Measurements from ENCODE around the gene RAP1GAP. TPM values are rescaled to one million over a fixed set of nuclear protein-coding genes. Genes with fewer than 3 reads are reported as not detected.

RAP1GAP gene
- total RNA-seq, 1 experiment from 2014 or later: not detected

GRCh38 chr1:21605012-21605715 lies 64.0 kb downstream of the RAP1GAP start:
- H3K36me3 ChIP-seq (ENCODE audit: insufficient read depth, low read length): no peaks in the 10 kb centered on the region
- H3K27ac ChIP-seq (ENCODE audit: low read length): no peak overlapping the region
- H3K4me3 ChIP-seq (ENCODE audit: low read length): no peak overlapping the region
- no peaks in the 10 kb centered on the region for H3K9me2 ChIP-seq (replicated peaks; ENCODE audit: insufficient read depth, low read length)
- DNase-seq: no peak
- peaks cover 6% of the 10 kb centered on the region for H3K4me1 ChIP-seq (ENCODE audit: low read length)
- no peaks in the 10 kb centered on the region for H3K79me2 ChIP-seq (ENCODE audit: low read length)
- H2AFZ ChIP-seq (ENCODE audit: low read length): no peak overlapping the region
- no peak overlapping the region for H3K4me2 ChIP-seq (ENCODE audit: low read depth, low read length, poor library complexity, severe bottlenecking)
- no peaks in the 10 kb centered on the region for H3K9me3 ChIP-seq (ENCODE audit: low read length)
- H3K9ac ChIP-seq (ENCODE audit: low read length): no peak overlapping the region
- H4K20me1 ChIP-seq (ENCODE audit: insufficient read depth, low read depth, low read length): no peaks in the 10 kb centered on the region
- no peaks in the 10 kb centered on the region for H3K27me3 ChIP-seq (ENCODE audit: low read length)

DNA sequence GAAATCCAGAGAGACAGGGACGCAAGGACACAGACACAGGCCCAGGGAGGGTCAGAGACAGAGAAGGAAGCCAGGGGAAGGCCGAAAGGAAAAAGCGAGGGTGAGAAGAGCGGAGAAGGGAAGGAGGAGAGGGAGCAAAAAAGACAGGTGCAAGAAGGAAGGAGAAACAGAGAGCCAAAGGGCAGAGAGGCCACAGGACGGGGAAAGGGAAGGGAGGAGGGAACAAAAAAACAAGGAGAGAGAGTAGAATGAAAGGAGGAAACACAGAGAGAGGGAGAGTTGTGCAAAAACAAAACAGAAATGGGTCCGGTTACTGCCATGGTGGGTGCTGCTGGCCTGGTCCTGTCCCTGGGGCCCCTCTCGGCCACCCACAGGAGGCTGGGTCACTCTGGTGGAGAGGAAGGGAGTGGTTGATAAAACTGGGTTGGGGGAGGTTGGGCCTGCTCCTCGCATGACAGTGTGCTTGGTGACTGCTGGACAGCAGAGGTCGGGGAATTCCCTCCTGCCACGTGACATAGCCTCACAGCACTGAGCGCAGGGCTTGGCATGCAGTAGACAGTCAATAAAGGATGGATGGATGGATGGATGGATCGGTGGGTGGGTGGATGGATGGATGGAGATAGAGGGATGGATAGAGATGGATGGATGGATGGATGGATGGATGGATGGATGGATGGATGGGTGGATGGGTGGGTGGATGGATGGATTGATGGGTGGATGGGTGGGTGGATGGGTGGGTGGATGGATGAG lies 64.8 kb downstream of the RAP1GAP start:
- Histone ChIP-seq H3K27me3 (ENCODE audit: low read length) (no peaks in the 10 kb centered on the region), H4K20me1 (ENCODE audit: insufficient read depth, low read depth, low read length) (no peaks in the 10 kb centered on the region), H3K4me2 (ENCODE audit: low read depth, low read length, poor library complexity, severe bottlenecking) (no peak overlapping the region), H3K9me3 (ENCODE audit: low read length) (no peaks in the 10 kb centered on the region), H3K9me2 (replicated peaks; ENCODE audit: insufficient read depth, low read length) (no peaks in the 10 kb centered on the region), H3K9ac (ENCODE audit: low read length) (no peak overlapping the region), H3K79me2 (ENCODE audit: low read length) (no peaks in the 10 kb centered on the region), H3K4me3 (ENCODE audit: low read length) (no peak overlapping the region), H3K36me3 (ENCODE audit: insufficient read depth, low read length) (no peaks in the 10 kb centered on the region), H3K4me1 (ENCODE audit: low read length) (peaks cover 6% of the 10 kb centered on the region), H3K27ac (ENCODE audit: low read length) (no peak overlapping the region), H2AFZ (ENCODE audit: low read length) (no peak overlapping the region)
- no peak for DNase-seq

DNA sequence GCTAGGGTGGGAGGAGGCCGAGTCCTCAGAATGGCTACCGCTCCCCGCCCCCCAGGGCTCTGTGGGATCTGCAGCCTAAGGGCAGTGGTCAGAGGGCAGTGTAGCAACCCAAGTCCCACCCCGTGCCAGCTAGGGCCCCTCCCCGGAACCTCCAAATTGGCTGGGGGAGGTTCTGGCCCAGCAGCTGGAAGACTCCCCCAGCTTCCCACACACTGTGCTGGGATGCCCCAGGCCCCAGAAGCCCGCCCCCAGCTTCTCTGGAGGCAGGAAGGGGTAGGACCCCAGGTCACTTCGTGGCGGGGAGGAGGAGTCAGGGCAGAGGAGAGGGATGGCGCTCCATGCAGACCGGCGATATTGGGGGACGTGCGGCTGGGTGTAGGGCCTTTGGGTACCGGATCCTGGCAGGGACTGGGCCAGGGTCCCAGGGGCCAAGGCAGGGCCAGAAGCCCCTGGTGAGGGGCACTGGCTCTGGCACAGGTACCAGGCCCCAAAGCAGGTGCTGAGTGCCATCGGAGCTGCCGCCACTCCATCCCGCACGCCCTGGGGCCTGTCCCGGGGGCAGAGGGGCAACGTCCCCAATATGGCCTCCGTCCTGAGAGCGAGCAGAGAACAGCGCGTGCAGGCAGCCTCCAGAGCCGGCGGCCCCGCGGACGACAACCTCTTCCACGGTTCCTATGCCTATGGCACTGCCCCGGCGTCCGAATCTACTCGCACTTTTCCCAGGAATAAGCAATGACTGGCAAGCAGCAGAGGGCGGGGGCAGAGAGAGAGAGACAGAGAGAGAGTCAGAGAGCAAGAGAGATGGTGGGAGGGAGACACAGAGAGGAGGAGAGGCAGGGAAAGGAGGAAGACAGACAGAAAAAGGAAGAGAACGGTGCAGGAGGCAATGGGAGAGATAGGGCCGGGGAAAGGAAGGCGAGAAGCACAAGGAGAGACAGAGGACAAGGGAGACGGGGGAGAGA lies 65.7 kb downstream of the RAP1GAP start:
- no peak for DNase-seq
- H3K9me3 ChIP-seq (ENCODE audit: low read length): no peaks in the 10 kb centered on the region
- H3K9me2 ChIP-seq (replicated peaks; ENCODE audit: insufficient read depth, low read length): no peaks in the 10 kb centered on the region

DNA sequence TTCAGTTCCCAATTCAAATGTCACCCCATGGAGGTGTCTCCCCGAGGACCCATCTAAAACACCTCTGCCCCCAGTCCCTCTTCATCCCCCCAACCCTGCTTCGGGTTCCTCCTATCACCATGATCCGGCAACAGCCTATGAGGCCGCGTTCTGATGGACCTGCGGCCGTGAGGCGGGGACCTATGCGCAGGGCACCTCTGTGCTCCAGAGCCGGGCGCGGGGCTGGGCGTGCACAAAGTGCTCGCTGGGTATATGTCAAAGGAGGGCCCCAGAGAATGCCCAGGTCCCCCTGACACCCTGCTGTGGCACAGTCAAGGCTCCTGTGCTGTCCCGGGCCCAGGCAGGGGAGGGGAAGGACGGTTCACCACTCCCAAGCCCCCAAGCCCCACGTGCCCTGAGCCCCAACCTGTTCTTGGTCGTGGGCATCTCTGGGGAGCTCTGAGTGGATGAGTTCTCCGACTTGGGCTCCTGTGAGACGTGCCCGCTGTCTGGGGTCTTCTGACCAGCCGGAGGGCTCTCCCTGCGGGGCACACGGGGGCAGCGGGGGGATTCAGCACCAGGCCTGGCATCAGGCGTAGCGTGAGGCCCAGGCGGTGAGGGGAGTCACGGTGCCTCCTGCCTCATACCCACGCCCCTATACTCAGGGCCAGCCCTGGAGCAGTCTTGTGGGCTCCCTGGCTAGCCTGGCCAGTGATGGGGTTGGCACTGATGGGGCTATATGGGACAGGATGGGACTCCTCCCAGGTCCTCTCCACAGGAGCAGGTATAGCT lies 67.7 kb downstream of the RAP1GAP start:
- H2AFZ ChIP-seq (ENCODE audit: low read length): no peak overlapping the region
- no peak overlapping the region for H3K27ac ChIP-seq (ENCODE audit: low read length)
- H3K9ac ChIP-seq (ENCODE audit: low read length): no peak overlapping the region
- H3K4me1 ChIP-seq (ENCODE audit: low read length): no peaks in the 10 kb centered on the region
- H3K4me2 ChIP-seq (ENCODE audit: low read depth, low read length, poor library complexity, severe bottlenecking): no peak overlapping the region
- no peaks in the 10 kb centered on the region for H3K9me2 ChIP-seq (replicated peaks; ENCODE audit: insufficient read depth, low read length)
- no peak for DNase-seq
- no peak overlapping the region for H3K4me3 ChIP-seq (ENCODE audit: low read length)
- no peaks in the 10 kb centered on the region for H4K20me1 ChIP-seq (ENCODE audit: insufficient read depth, low read depth, low read length)
- H3K36me3 ChIP-seq (ENCODE audit: insufficient read depth, low read length): no peaks in the 10 kb centered on the region
- no peaks in the 10 kb centered on the region for H3K79me2 ChIP-seq (ENCODE audit: low read length)
- H3K9me3 ChIP-seq (ENCODE audit: low read length): no peaks in the 10 kb centered on the region
- no peaks in the 10 kb centered on the region for H3K27me3 ChIP-seq (ENCODE audit: low read length)

More for the DNA sequence above, 65.7 kb downstream of the RAP1GAP start:
- Histone ChIP-seq H4K20me1 (ENCODE audit: insufficient read depth, low read depth, low read length) (no peaks in the 10 kb centered on the region), H3K4me3 (ENCODE audit: low read length) (no peak overlapping the region), H3K36me3 (ENCODE audit: insufficient read depth, low read length) (no peaks in the 10 kb centered on the region), H3K4me2 (ENCODE audit: low read depth, low read length, poor library complexity, severe bottlenecking) (no peak overlapping the region), H3K79me2 (ENCODE audit: low read length) (no peaks in the 10 kb centered on the region), H3K4me1 (ENCODE audit: low read length) (peaks cover 6% of the 10 kb centered on the region), H3K27me3 (ENCODE audit: low read length) (no peaks in the 10 kb centered on the region), H3K27ac (ENCODE audit: low read length) (no peak overlapping the region), H3K9ac (ENCODE audit: low read length) (no peak overlapping the region), H2AFZ (ENCODE audit: low read length) (no peak overlapping the region)

DNA sequence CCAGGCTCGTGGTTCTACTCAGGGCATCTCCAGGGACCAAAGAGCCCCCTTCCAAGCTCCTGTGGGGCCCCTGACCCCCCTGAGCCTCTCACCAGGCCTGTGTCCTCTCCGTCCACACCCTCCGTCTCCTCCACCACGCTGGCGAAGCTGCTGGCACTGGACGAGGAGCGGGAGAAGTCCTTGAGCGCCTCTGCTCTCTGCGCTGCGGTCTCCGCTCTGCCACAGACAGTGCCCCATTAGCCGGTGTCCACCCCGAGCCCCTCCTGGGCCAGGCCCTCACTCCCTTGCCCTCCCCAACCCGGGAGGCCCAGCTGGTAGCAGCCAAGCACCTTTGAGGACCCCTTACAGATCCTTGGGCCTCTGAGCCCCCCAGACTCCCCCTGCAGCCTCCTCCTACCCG lies 69.8 kb downstream of the RAP1GAP start:
- Histone ChIP-seq H3K27me3 (ENCODE audit: low read length) (no peaks in the 10 kb centered on the region), H3K4me1 (ENCODE audit: low read length) (no peaks in the 10 kb centered on the region), H3K4me2 (ENCODE audit: low read depth, low read length, poor library complexity, severe bottlenecking) (no peak overlapping the region), H3K4me3 (ENCODE audit: low read length) (no peak overlapping the region), H3K27ac (ENCODE audit: low read length) (no peak overlapping the region), H3K79me2 (ENCODE audit: low read length) (no peaks in the 10 kb centered on the region), H3K9ac (ENCODE audit: low read length) (no peak overlapping the region), H3K36me3 (ENCODE audit: insufficient read depth, low read length) (no peaks in the 10 kb centered on the region), H3K9me3 (ENCODE audit: low read length) (no peaks in the 10 kb centered on the region), H3K9me2 (replicated peaks; ENCODE audit: insufficient read depth, low read length) (no peaks in the 10 kb centered on the region), H4K20me1 (ENCODE audit: insufficient read depth, low read depth, low read length) (no peaks in the 10 kb centered on the region), H2AFZ (ENCODE audit: low read length) (no peak overlapping the region)
- no peak for DNase-seq

DNA sequence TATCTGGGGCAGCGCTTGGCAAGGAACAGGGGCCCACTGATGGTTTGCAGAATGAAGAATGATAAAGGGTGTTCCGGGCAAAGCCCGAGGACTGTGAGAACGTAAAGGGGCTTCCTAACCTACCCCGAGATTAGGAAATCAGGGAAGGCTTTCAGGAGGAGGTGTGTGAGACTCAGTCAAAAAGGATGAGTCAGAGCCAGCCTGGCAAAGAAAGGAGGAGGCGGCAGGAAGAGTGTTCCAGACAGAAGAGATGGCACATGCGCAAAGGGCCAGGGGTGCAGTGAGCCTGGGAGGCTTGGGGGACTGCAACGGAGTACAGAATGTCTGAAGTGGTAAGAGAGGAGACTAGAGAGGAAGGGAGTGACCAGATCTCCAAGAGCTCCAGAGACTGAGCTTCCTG lies 70.3 kb downstream of the RAP1GAP start:
- Histone ChIP-seq H3K9me3 (ENCODE audit: low read length) (no peaks in the 10 kb centered on the region), H4K20me1 (ENCODE audit: insufficient read depth, low read depth, low read length) (no peaks in the 10 kb centered on the region), H2AFZ (ENCODE audit: low read length) (no peak overlapping the region), H3K36me3 (ENCODE audit: insufficient read depth, low read length) (no peaks in the 10 kb centered on the region), H3K9me2 (replicated peaks; ENCODE audit: insufficient read depth, low read length) (no peaks in the 10 kb centered on the region), H3K4me2 (ENCODE audit: low read depth, low read length, poor library complexity, severe bottlenecking) (no peak overlapping the region), H3K27me3 (ENCODE audit: low read length) (no peaks in the 10 kb centered on the region), H3K27ac (ENCODE audit: low read length) (no peak overlapping the region), H3K79me2 (ENCODE audit: low read length) (no peaks in the 10 kb centered on the region), H3K4me1 (ENCODE audit: low read length) (no peaks in the 10 kb centered on the region), H3K4me3 (ENCODE audit: low read length) (no peak overlapping the region), H3K9ac (ENCODE audit: low read length) (no peak overlapping the region)
- DNase-seq: no peak

DNA sequence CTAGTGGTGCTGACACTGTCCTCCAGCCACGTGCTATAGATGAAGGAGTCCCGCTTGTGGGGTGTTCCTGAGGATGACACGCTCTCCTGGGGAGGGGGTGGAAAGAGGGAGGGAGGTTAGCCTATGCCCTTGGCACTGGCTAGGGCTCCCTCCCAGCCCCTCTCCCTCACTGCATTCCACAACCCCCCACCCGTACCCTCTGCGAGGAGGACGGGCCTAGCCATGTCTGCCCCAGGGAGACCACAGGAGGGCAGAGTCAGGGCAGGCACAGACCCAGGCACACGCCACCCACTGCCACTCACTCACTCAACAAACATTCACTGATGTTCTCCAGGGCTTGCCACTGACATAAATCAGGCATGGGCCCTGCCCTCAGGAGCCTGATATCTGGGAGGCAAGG lies 70.7 kb downstream of the RAP1GAP start:
- Histone ChIP-seq H3K9ac (ENCODE audit: low read length) (no peak overlapping the region), H3K9me3 (ENCODE audit: low read length) (no peaks in the 10 kb centered on the region), H3K9me2 (replicated peaks; ENCODE audit: insufficient read depth, low read length) (no peaks in the 10 kb centered on the region), H4K20me1 (ENCODE audit: insufficient read depth, low read depth, low read length) (no peaks in the 10 kb centered on the region), H3K4me2 (ENCODE audit: low read depth, low read length, poor library complexity, severe bottlenecking) (no peak overlapping the region), H3K4me1 (ENCODE audit: low read length) (no peaks in the 10 kb centered on the region), H2AFZ (ENCODE audit: low read length) (no peak overlapping the region), H3K79me2 (ENCODE audit: low read length) (no peaks in the 10 kb centered on the region), H3K27me3 (ENCODE audit: low read length) (no peaks in the 10 kb centered on the region), H3K27ac (ENCODE audit: low read length) (no peak overlapping the region), H3K4me3 (ENCODE audit: low read length) (no peak overlapping the region), H3K36me3 (ENCODE audit: insufficient read depth, low read length) (no peaks in the 10 kb centered on the region)
- no peak for DNase-seq

Measured in Karpas-422 (cell line).